Neural progenitor cell (in vitro differentiated cells): ENCODE measurements around the gene PCDHGB3. TPM values are rescaled to one million over a fixed set of nuclear protein-coding genes. Genes with fewer than 3 reads are reported as not detected.

Source experiments
- DNase-seq: peaks from one replicate; pipeline ENCODE4 v3.0.0-alpha.2; 2016; ENCODE audit warnings: low spot score
- H2AFZ ChIP-seq: fragments of 200-600 bp; sonication (generic); replicated peaks from 2 replicates; pipeline ENCODE4 v1.6.1; 2016; ENCODE audit warnings: antibody characterized with exemption
- H3F3A ChIP-seq: fragments of 200-600 bp; sonication (generic); 2 replicates; pipeline ENCODE4 v1.6.1; 2016; ENCODE audit warnings: antibody characterized with exemption, low read depth
- H3K27ac ChIP-seq: fragments of 200-600 bp; sonication (generic); 2 replicates; pipeline ENCODE4 v1.5.1; 2016; ENCODE audit warnings: mild to moderate bottlenecking
- H3K27me3 ChIP-seq: fragments of 200-600 bp; sonication (generic); 2 replicates; pipeline ENCODE4 v1.6.1; 2016; ENCODE audit warnings: mild to moderate bottlenecking, moderate library complexity
- H3K36me3 ChIP-seq: fragments of 200-600 bp; sonication (generic); 2 replicates; pipeline ENCODE4 v1.5.1; 2016
- H3K4me1 ChIP-seq: fragments of 200-600 bp; sonication (generic); 2 replicates; pipeline ENCODE4 v1.6.1; 2016; ENCODE audit warnings: mixed run types
- H3K4me2 ChIP-seq: fragments of 200-600 bp; sonication (generic); 2 replicates; pipeline ENCODE4 v1.6.1; 2016
- H3K4me3 ChIP-seq: fragments of 200-600 bp; sonication (generic); 2 replicates; pipeline ENCODE4 v1.5.1; 2016
- H3K79me2 ChIP-seq: fragments of 200-600 bp; sonication (generic); 2 replicates; pipeline ENCODE4 v1.6.1; 2016; ENCODE audit warnings: low read depth
- H3K9ac ChIP-seq: fragments of 200-600 bp; sonication (generic); 2 replicates; pipeline ENCODE4 v1.6.1; 2016
- H3K9me3 ChIP-seq: fragments of 200-600 bp; sonication (generic); 2 replicates; pipeline ENCODE4 v1.5.1; 2016; ENCODE audit warnings: low read depth
- H4K20me1 ChIP-seq: fragments of 200-600 bp; sonication (generic); 2 replicates; pipeline ENCODE4 v1.6.1; 2016; ENCODE audit warnings: low read depth
- H3K27ac Mint-ChIP-seq: 3 replicates; pipeline ENCODE4 v1.8.0; 2021; ENCODE audit warnings: mixed read lengths
- H3K27me3 Mint-ChIP-seq: 2 replicates; pipeline ENCODE4 v1.8.0; 2022; ENCODE audit warnings: low read depth, mild to moderate bottlenecking, inconsistent platforms, moderate library complexity, mixed read lengths; ENCODE audit not compliant: insufficient read depth
- H3K36me3 Mint-ChIP-seq: 3 replicates; pipeline ENCODE4 v1.8.0; 2021; ENCODE audit warnings: mixed read lengths
- H3K4me1 Mint-ChIP-seq: 3 replicates; pipeline ENCODE4 v1.8.0; 2021; ENCODE audit warnings: mixed read lengths
- H3K4me3 Mint-ChIP-seq: 3 replicates; pipeline ENCODE4 v1.8.0; 2021; ENCODE audit warnings: mild to moderate bottlenecking, moderate library complexity, mixed read lengths
- H3K9me3 Mint-ChIP-seq: 3 replicates; pipeline ENCODE4 v1.8.0; 2020; ENCODE audit warnings: mixed read lengths
- CTCF ChIP-seq: fragments of 200-600 bp; sonication (generic); IDR thresholded peaks from 2 replicates; pipeline ENCODE4 v1.5.1; 2017; ENCODE audit warnings: antibody characterized with exemption, mild to moderate bottlenecking
- EZH2 ChIP-seq: fragments of 200-600 bp; sonication (generic); IDR thresholded peaks from 2 replicates; pipeline ENCODE4 v1.6.1; 2017; ENCODE audit warnings: antibody characterized with exemption, mild to moderate bottlenecking, moderate library complexity
- EZH2phosphoT487 ChIP-seq: fragments of 200-600 bp; sonication (generic); IDR thresholded peaks from 2 replicates; pipeline ENCODE4 v1.6.1; 2017; ENCODE audit warnings: antibody characterized with exemption
- total RNA-seq: library from RNA; depleted of rRNA; stranded (reverse); fragments of >200 nt; gene quantifications from 2 replicates; pipeline ENCODE4 v1.2.3, GENCODE V29; 2015; ENCODE audit warnings: low replicate concordance

PCDHGB3 gene
- total RNA-seq, 1 donor from 2014 or later = 0.95 TPM

GRCh38 chr5:141342773-141343172 lies 27.3 kb upstream of the PCDHGB3 start:
- H3K36me3 Mint-ChIP-seq = peaks cover 6% of the 10 kb centered on the region
- H3K36me3 ChIP-seq = no peaks in the 10 kb centered on the region
- no peaks in the 10 kb centered on the region for H3K79me2 ChIP-seq
- no peaks in the 10 kb centered on the region for H3K4me1 Mint-ChIP-seq
- no peak overlapping the region for H3K4me2 ChIP-seq
- no peak overlapping the region for H3K27ac Mint-ChIP-seq
- H3K27me3 ChIP-seq = no peaks in the 10 kb centered on the region
- DNase-seq = no peak
- no peaks in the 10 kb centered on the region for H3F3A ChIP-seq
- peaks cover 60% of the 10 kb centered on the region for H3K9me3 Mint-ChIP-seq
- peaks cover 9% of the 10 kb centered on the region for H3K27me3 Mint-ChIP-seq
- no peak overlapping the region for H3K9ac ChIP-seq
- H3K4me3 Mint-ChIP-seq = no peak overlapping the region
- H3K4me1 ChIP-seq = no peaks in the 10 kb centered on the region
- H4K20me1 ChIP-seq = no peaks in the 10 kb centered on the region
- no peak overlapping the region for H3K4me3 ChIP-seq
- H3K9me3 ChIP-seq = peaks cover 18% of the 10 kb centered on the region
- H2AFZ ChIP-seq = no peak overlapping the region
- H3K27ac ChIP-seq = no peak overlapping the region
- no peak for TF ChIP-seq EZH2
- TF ChIP-seq EZH2phosphoT487 = no peak
- no peak for TF ChIP-seq CTCF

- no peaks in the 10 kb centered on the region for H3K79me2 ChIP-seq
- no peak within 1 kb of the TSS for H3K9ac ChIP-seq
- Mint-ChIP-seq H3K4me1 (no peaks in the 10 kb centered on the region), H3K27ac (no peak within 1 kb of the TSS), H3K27me3 (peaks cover 9% of the 10 kb centered on the region), H3K9me3 (peaks cover 55% of the 10 kb centered on the region), H3K4me3 (no peak within 1 kb of the TSS), H3K36me3 (peaks cover 6% of the 10 kb centered on the region)
- peak within 1 kb of the TSS; percentile 42 for H2AFZ ChIP-seq
- H3K4me1 ChIP-seq = no peaks in the 10 kb centered on the region
- H3K9me3 ChIP-seq = peaks cover 18% of the 10 kb centered on the region
- TF ChIP-seq CTCF (peak; percentile 45), EZH2phosphoT487 (no peak), EZH2 (no peak)
- H3K27ac ChIP-seq = no peak within 1 kb of the TSS
- H3K4me2 ChIP-seq = no peak within 1 kb of the TSS
- H3F3A ChIP-seq = no peaks in the 10 kb centered on the region
- H4K20me1 ChIP-seq = no peaks in the 10 kb centered on the region
- no peak for DNase-seq
- no peaks in the 10 kb centered on the region for H3K27me3 ChIP-seq
- H3K4me3 ChIP-seq = no peak within 1 kb of the TSS
- no peaks in the 10 kb centered on the region for H3K36me3 ChIP-seq
Measured at GRCh38 chr5:141343242-141343952, 26.6 kb upstream of the PCDHGB3 start, which contains the start of gene PCDHGA3. TSS of gene PCDHGA3 (plus strand) at chr5:141343829. CDS start at chr5:141344034, 205 bp downstream.

GRCh38 chr5:141343953-141344463 lies 26.0 kb upstream of the PCDHGB3 start:
- no peaks in the 10 kb centered on the region for H3K27me3 ChIP-seq
- Mint-ChIP-seq H3K27ac (no peak overlapping the region), H3K4me1 (no peaks in the 10 kb centered on the region), H3K4me3 (no peak overlapping the region), H3K9me3 (peaks cover 51% of the 10 kb centered on the region), H3K27me3 (peaks cover 7% of the 10 kb centered on the region), H3K36me3 (peaks cover 6% of the 10 kb centered on the region)
- H3F3A ChIP-seq = no peaks in the 10 kb centered on the region
- TF ChIP-seq CTCF (no peak), EZH2phosphoT487 (no peak), EZH2 (no peak)
- peaks cover 18% of the 10 kb centered on the region for H3K9me3 ChIP-seq
- H3K4me1 ChIP-seq = no peaks in the 10 kb centered on the region
- H3K36me3 ChIP-seq = no peaks in the 10 kb centered on the region
- no peaks in the 10 kb centered on the region for H4K20me1 ChIP-seq
- H3K9ac ChIP-seq = no peak overlapping the region
- H3K79me2 ChIP-seq = no peaks in the 10 kb centered on the region
- H2AFZ ChIP-seq = peak overlapping the region; percentile 42
- H3K27ac ChIP-seq = no peak overlapping the region
- no peak overlapping the region for H3K4me3 ChIP-seq
- H3K4me2 ChIP-seq = no peak overlapping the region
- DNase-seq = no peak
